GM12864 (cell line): ENCODE measurements around the gene ZNF148.

ENCODE experiments used
- DNase-seq: peaks from one replicate; pipeline ENCODE4 v3.0.0-alpha.2; 2011; ENCODE audit warnings: low read depth
- H3K4me3 ChIP-seq: 2 replicates; pipeline ENCODE4 v1.5.1; 2011; ENCODE audit warnings: mild to moderate bottlenecking, low read depth, low read length, control low read depth
- CTCF ChIP-seq: IDR thresholded peaks from 2 replicates; pipeline ENCODE4 v1.5.1; 2011; ENCODE audit warnings: low read depth, mild to moderate bottlenecking, moderate library complexity, low read length, control low read depth, inconsistent platforms; ENCODE audit errors: missing control alignments

Gene ZNF148

GRCh38 chr3:125289429-125289981 is 85.6 kb downstream of the ZNF148 start:
- TF ChIP-seq CTCF, result no peak
- H3K4me3 ChIP-seq, result no peak overlapping the region
- DNase-seq, result no peak

DNA sequence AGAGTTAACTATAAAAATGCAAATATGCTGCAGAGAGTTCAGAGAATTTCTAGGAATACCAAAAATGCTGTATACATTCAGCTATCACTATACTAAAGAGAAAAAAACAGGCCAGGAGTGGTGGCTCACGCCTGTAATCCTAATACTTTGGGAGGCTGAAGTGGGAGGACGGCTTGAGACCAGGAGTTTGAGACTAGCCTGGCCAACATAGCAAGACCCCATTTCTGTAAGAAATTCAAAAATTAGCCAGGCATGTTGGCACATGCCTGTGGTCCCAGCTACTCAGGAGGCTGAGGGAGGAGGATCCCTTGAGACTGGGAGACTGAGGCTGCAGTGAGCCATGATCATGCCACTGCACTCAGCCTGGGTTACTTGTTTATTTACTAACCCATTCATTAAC is 87.9 kb downstream of the ZNF148 start:
- no peak overlapping the region for H3K4me3 ChIP-seq
- no peak for DNase-seq
- TF ChIP-seq CTCF, result no peak

- no peak for TF ChIP-seq CTCF
- H3K4me3 ChIP-seq, result no peak overlapping the region
- DNase-seq, result no peak
These were observed 93.7 kb downstream of the ZNF148 start for GRCh38 chr3:125281381-125281780.

GRCh38 chr3:125280668-125281361 is 94.3 kb downstream of the ZNF148 start:
- no peak overlapping the region for H3K4me3 ChIP-seq
- TF ChIP-seq CTCF, result no peak
- no peak for DNase-seq

DNA sequence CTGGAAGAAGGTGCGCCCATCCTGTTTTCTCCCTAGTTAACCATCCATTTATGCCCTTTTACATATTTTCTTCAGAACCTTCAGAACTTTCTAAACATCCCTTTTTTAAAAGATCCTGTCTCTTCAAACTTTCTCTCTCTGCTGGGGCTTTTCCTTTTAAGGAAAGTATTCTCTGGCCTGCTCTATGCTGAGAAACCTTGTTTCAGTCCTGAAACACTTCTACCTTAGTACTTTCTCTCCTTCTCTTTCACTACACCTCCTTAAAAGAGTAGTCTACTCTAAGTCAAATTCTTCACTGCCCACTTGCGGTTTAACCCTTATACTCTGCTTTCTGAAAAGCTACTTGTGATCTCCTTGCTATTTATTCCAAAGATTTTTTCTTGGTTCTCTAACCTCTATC is 97.0 kb downstream of the ZNF148 start:
- DNase-seq, result no peak
- H3K4me3 ChIP-seq, result no peak overlapping the region
- TF ChIP-seq CTCF, result no peak

GRCh38 chr3:125271127-125271526 is 104.0 kb downstream of the ZNF148 start:
- no peak for TF ChIP-seq CTCF
- H3K4me3 ChIP-seq, result no peak overlapping the region
- DNase-seq, result no peak

GRCh38 chr3:125267460-125267859 is 107.7 kb downstream of the ZNF148 start:
- no peak for DNase-seq
- TF ChIP-seq CTCF, result no peak
- no peak overlapping the region for H3K4me3 ChIP-seq
